PC-9 (cell line): ENCODE measurements around the gene GABARAPL2. TPM values are rescaled to one million over a fixed set of nuclear protein-coding genes. Genes with fewer than 3 reads are reported as not detected.

ENCODE experiments used
- BruUV-seq: library from RNA; stranded (reverse); fragments of 400-500 nt; replicated peaks from 2 replicates; lab custom pipeline; 2021; lab: Mats Ljungman, UMichigan
- CTCF ChIA-PET: fragments of 300-600 bp; sonication (Branson Sonifier 250); formaldehyde crosslinking; loops from one replicate; lab custom pipeline; 2022; ENCODE audit warnings: antibody characterized with exemption; lab: Charles Lee
- POLR2A ChIA-PET: fragments of 300-600 bp; sonication (Branson Sonifier 250); formaldehyde crosslinking; loops from one replicate; lab custom pipeline; 2022; ENCODE audit warnings: antibody characterized with exemption; ENCODE audit not compliant: unreplicated experiment; lab: Charles Lee
- DNase-seq, 2 experiments: peaks; one replicate each; pipeline versions ENCODE4 v3.0.0 to v3.0.0-alpha.2; 2015 to 2022; ENCODE audit warnings: mixed read lengths in 1 of 2
- H2AFZ ChIP-seq: fragments of 200-600 bp; sonication (generic); 2 replicates; pipeline ENCODE4 v1.8.1; 2017; ENCODE audit warnings: antibody characterized with exemption
- H3F3A ChIP-seq: fragments of 200-600 bp; sonication (generic); 2 replicates; pipeline ENCODE4 v1.8.1; 2017; ENCODE audit warnings: antibody characterized with exemption, mild to moderate bottlenecking, low read depth; ENCODE audit not compliant: insufficient read depth
- H3K27ac ChIP-seq: fragments of 200-600 bp; sonication (generic); 2 replicates; pipeline ENCODE4 v1.6.1; 2016; ENCODE audit warnings: mixed run types
- H3K27me3 ChIP-seq: fragments of 200-600 bp; sonication (generic); 2 replicates; pipeline ENCODE4 v1.6.1; 2016; ENCODE audit warnings: low read depth, mixed run types; ENCODE audit not compliant: insufficient read depth
- H3K36me3 ChIP-seq: fragments of 200-600 bp; sonication (generic); 2 replicates; pipeline ENCODE4 v1.6.1; 2016; ENCODE audit warnings: low read depth, mixed run types
- H3K4me1 ChIP-seq: fragments of 200-600 bp; sonication (generic); replicated peaks from 2 replicates; pipeline ENCODE4 v1.6.1; 2016; ENCODE audit warnings: mixed run types; ENCODE audit not compliant: insufficient read depth
- H3K4me2 ChIP-seq: fragments of 200-600 bp; sonication (generic); 2 replicates; pipeline ENCODE4 v1.6.1; 2017; ENCODE audit warnings: mixed run types
- H3K4me3 ChIP-seq: fragments of 200-600 bp; sonication (generic); 2 replicates; pipeline ENCODE4 v1.6.1; 2016; ENCODE audit warnings: mixed run types
- H3K79me2 ChIP-seq: fragments of 200-600 bp; sonication (generic); 2 replicates; pipeline ENCODE4 v1.6.1; 2017; ENCODE audit warnings: low read depth, mixed run types
- H3K9me2 ChIP-seq: fragments of 200-600 bp; sonication (generic); 2 replicates; pipeline ENCODE4 v1.8.1; 2017; ENCODE audit warnings: mild to moderate bottlenecking; ENCODE audit not compliant: insufficient read depth
- H3K9me3 ChIP-seq: fragments of 200-600 bp; sonication (generic); 2 replicates; pipeline ENCODE4 v1.8.1; 2016; ENCODE audit warnings: low read depth; ENCODE audit not compliant: insufficient read depth
- H4K20me1 ChIP-seq: fragments of 200-600 bp; sonication (generic); 2 replicates; pipeline ENCODE4 v1.8.1; 2017; ENCODE audit not compliant: insufficient read depth
- CTCF ChIP-seq: fragments of 200-600 bp; sonication (generic); conservative IDR thresholded peaks from 2 replicates; pipeline ENCODE4 v1.6.1; 2017; ENCODE audit warnings: mixed run types, antibody characterized with exemption, mild to moderate bottlenecking, moderate library complexity
- EZH2 ChIP-seq: fragments of 200-600 bp; sonication (generic); IDR thresholded peaks from 2 replicates; pipeline ENCODE4 v1.8.0; 2017; ENCODE audit warnings: antibody characterized with exemption, low read depth
- intact Hi-C: fragments of 100-400 bp; cut with micrococcal nuclease; formaldehyde crosslinking; loops from one replicate; pipeline ENCODE4 v1.10.0; 2022; ENCODE audit not compliant: unreplicated experiment
- total RNA-seq: library from RNA; stranded (reverse); gene quantifications from 2 replicates; pipeline ENCODE4 v1.2.3, GENCODE V29; 2021

The GABARAPL2 gene
- total RNA-seq, 1 experiment from 2014 or later, result 103 TPM

GRCh38 chr16:75566758-75567255 lies 628 bp downstream of the GABARAPL2 start:
- H3K4me1 ChIP-seq, result peaks cover 17% of the 10 kb centered on the region; the same call in 1 of the 2 replicates
- peaks cover 25% of the 10 kb centered on the region for H3K79me2 ChIP-seq
- ChIA-PET POLR2A (interaction anchor here (0.5 kb wide), 1 partner anchor 84 kb away, joined by 3 read pairs; no protein-coding TSS in a partner anchor), CTCF (no interaction called here)
- H4K20me1 ChIP-seq, result peaks cover 9% of the 10 kb centered on the region; the same call in 1 of the 2 replicates
- H3K4me2 ChIP-seq, result peak overlapping the region; percentile 99
- H3K9me2 ChIP-seq, result no peaks in the 10 kb centered on the region
- TF ChIP-seq CTCF (no peak), EZH2 (no peak)
- peak overlapping the region; percentile 90 for H2AFZ ChIP-seq
- H3K27me3 ChIP-seq, result no peaks in the 10 kb centered on the region
- DNase-seq, result peak in 1 of 2 experiments; percentile 4
- intact Hi-C loops, result loop anchor here (1.0 to 2.0 kb wide), 3 partner anchors 50 to 96 kb away; partner anchors contain the start of gene ADAT1
- peaks cover 13% of the 10 kb centered on the region; the same call in 1 of the 2 replicates for H3F3A ChIP-seq
- peaks cover 28% of the 10 kb centered on the region for H3K36me3 ChIP-seq
- peak overlapping the region; percentile 94 for H3K4me3 ChIP-seq
- no peak overlapping the region for H3K27ac ChIP-seq
- no TSS peak for BruUV-seq
- no peaks in the 10 kb centered on the region for H3K9me3 ChIP-seq

GRCh38 chr16:75567911-75568310 lies 1.7 kb downstream of the GABARAPL2 start:
- Histone ChIP-seq H4K20me1 (peaks cover 14% of the 10 kb centered on the region), H3K4me2 (peak overlapping the region; percentile 99; the same call in 1 of the 2 replicates), H3F3A (peaks cover 13% of the 10 kb centered on the region; the same call in 1 of the 2 replicates), H2AFZ (no peak overlapping the region), H3K9me2 (no peaks in the 10 kb centered on the region), H3K79me2 (peaks cover 25% of the 10 kb centered on the region), H3K4me3 (no peak overlapping the region), H3K27ac (no peak overlapping the region), H3K27me3 (no peaks in the 10 kb centered on the region), H3K4me1 (peaks cover 17% of the 10 kb centered on the region; the same call in 1 of the 2 replicates), H3K9me3 (no peaks in the 10 kb centered on the region), H3K36me3 (peaks cover 32% of the 10 kb centered on the region)
- no TSS peak for BruUV-seq
- no peak for DNase-seq
- no peak for TF ChIP-seq EZH2
- no peak for TF ChIP-seq CTCF
- ChIA-PET POLR2A (no interaction called here), CTCF (no interaction called here)
- intact Hi-C loops, result loop anchor here (2.0 kb wide), 2 partner anchors 51 to 55 kb away; partner anchors contain the start of gene ADAT1

- intact Hi-C loops, result no loop called here
- ChIA-PET POLR2A (no interaction called here), CTCF (interaction anchor here (0.5 kb wide), 1 partner anchor 26 kb away, joined by 7 read pairs; no protein-coding TSS in a partner anchor)
- H3K9me3 ChIP-seq, result no peaks in the 10 kb centered on the region
- H2AFZ ChIP-seq, result no peak overlapping the region
- H3K4me1 ChIP-seq, result peaks cover 8% of the 10 kb centered on the region; the same call in 1 of the 2 replicates
- H4K20me1 ChIP-seq, result peaks cover 20% of the 10 kb centered on the region
- H3F3A ChIP-seq, result peaks cover 4% of the 10 kb centered on the region; the same call in 1 of the 2 replicates
- no peaks in the 10 kb centered on the region for H3K9me2 ChIP-seq
- H3K79me2 ChIP-seq, result peaks cover 25% of the 10 kb centered on the region
- BruUV-seq, result no TSS peak
- TF ChIP-seq CTCF, result no peak
- no peak for TF ChIP-seq EZH2
- peaks cover 36% of the 10 kb centered on the region for H3K36me3 ChIP-seq
- H3K27me3 ChIP-seq, result no peaks in the 10 kb centered on the region
- H3K4me2 ChIP-seq, result no peak overlapping the region
- H3K27ac ChIP-seq, result no peak overlapping the region
- no peak overlapping the region for H3K4me3 ChIP-seq
- DNase-seq, result no peak
These were observed 4.4 kb downstream of the GABARAPL2 start for GRCh38 chr16:75570396-75571065.
